HG03469 (cell line): ENCODE data around the gene ASTN1.

Source experiments
- ATAC-seq: cut with Tn5 transposase; IDR thresholded peaks from one replicate; pipeline ENCODE4 v1.9.1; 2021; ENCODE audit warnings: mild to moderate bottlenecking, moderate library complexity, moderate number of reproducible peaks; ENCODE audit not compliant: unreplicated experiment

ASTN1 gene

GRCh38 chr1:177164380-177165068, at the start of gene ASTN1:
ASTN1 (minus strand) TSS chr1:177164712; CDS start chr1:177164676, 36 bp downstream.
- no peak for ATAC-seq

- ATAC-seq: no peak
Observed at GRCh38 chr1:177211231-177211630, 46.7 kb upstream of the ASTN1 start.

GRCh38 chr1:177210071-177210470, 45.6 kb upstream of the ASTN1 start:
- ATAC-seq: no peak

GRCh38 chr1:177209357-177209756, 44.8 kb upstream of the ASTN1 start:
- no peak for ATAC-seq

- ATAC-seq: no peak
Observed at GRCh38 chr1:177208920-177209319, 44.4 kb upstream of the ASTN1 start.

GRCh38 chr1:177206831-177207355, 42.4 kb upstream of the ASTN1 start:
- no peak for ATAC-seq

- no peak for ATAC-seq
Observed at GRCh38 chr1:177200290-177200689, 35.8 kb upstream of the ASTN1 start.

- ATAC-seq: no peak
Observed at GRCh38 chr1:177198243-177198642, 33.7 kb upstream of the ASTN1 start.

GRCh38 chr1:177190308-177190970, 25.9 kb upstream of the ASTN1 start:
- ATAC-seq: no peak

- no peak for ATAC-seq
Observed at GRCh38 chr1:177186639-177187038, 22.1 kb upstream of the ASTN1 start.

GRCh38 chr1:177185209-177185608, 20.7 kb upstream of the ASTN1 start:
- no peak for ATAC-seq

- no peak for ATAC-seq
Observed at GRCh38 chr1:177183836-177184235, 19.3 kb upstream of the ASTN1 start.

- ATAC-seq: peak; percentile 80
Observed at GRCh38 chr1:177181631-177182291, 17.2 kb upstream of the ASTN1 start.

- no peak for ATAC-seq
Observed at GRCh38 chr1:177181280-177181630, 16.7 kb upstream of the ASTN1 start.

- ATAC-seq: no peak
Observed at GRCh38 chr1:177174921-177175634, 10.6 kb upstream of the ASTN1 start.

GRCh38 chr1:177173976-177174375, 9.5 kb upstream of the ASTN1 start:
- no peak for ATAC-seq

GRCh38 chr1:177172866-177173265, 8.4 kb upstream of the ASTN1 start:
- ATAC-seq: no peak

GRCh38 chr1:177172272-177172671, 7.8 kb upstream of the ASTN1 start:
- no peak for ATAC-seq

GRCh38 chr1:177171536-177172123, 7.1 kb upstream of the ASTN1 start:
- no peak for ATAC-seq

GRCh38 chr1:177170756-177171535, 6.4 kb upstream of the ASTN1 start, which contains the start of gene BRINP2:
BRINP2 (plus strand) TSS chr1:177170958; CDS start chr1:177229877, 58,919 bp downstream.
- peak; percentile 78 for ATAC-seq
